HG02885 (cell line): ENCODE results near the gene EPHB2.

Experiments used
- ATAC-seq: cut with Tn5 transposase; IDR thresholded peaks from one replicate; pipeline ENCODE4 v1.9.1; 2021; ENCODE audit warnings: mild to moderate bottlenecking; ENCODE audit not compliant: unreplicated experiment, poor library complexity

Gene EPHB2

DNA sequence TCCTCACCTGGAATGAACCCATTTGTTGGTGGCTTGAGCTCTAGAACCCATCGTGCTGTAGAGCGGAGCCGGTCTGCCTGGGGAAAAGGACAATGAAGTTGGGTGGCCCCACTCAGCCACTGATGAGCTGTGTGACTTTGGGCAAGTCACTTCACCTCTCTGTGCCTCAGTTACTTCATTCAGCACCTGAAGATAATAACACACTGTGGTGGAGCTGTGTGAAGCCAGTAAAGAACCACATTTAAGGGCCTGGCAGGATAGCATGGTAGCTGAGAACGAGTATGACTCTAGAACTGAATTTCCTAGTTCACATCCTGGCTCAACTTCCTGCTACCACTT is 37.1 kb downstream of the EPHB2 start:
- no peak for ATAC-seq

GRCh38 chr1:22749503-22749902 is 38.9 kb downstream of the EPHB2 start:
- no peak for ATAC-seq

DNA sequence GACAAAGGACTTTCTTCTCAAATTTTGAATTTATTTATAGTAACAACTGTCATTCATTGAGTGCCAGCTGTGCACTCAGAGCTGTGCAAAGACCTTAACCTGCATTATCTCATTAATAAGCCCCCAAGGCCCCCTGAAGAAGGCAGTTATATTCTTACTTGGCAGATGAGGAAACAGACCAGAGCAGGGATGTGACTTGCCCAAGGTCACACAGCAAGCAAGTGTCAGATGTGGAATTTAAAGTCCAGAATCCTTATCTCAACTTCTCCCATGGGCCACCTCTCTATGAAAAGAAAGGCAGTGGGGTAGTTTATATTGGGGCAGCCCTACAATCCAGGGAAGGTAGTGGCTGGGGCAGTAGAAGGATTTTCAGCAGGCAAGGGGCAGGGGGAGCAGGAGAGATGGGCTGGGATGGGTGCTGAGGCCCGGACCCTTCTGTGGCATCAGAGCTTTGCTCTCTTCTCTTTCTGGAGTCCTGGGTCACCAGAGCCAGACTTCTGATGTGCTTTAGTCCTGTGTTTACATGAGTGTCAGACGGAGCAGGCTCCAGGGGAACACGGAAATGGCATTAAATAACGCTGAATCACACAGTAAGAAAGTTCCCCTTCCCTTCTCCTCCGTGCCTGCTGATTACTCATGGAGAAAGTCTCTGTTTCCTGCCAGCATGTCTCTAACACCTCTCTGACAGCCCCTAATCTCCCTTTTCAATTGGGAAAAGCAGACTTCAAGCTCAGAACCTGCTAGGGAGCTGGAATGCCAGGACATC is 39.5 kb downstream of the EPHB2 start:
- no peak for ATAC-seq

- ATAC-seq, result no peak
Observed at GRCh38 chr1:22750685-22751051, 40.0 kb downstream of the EPHB2 start.

GRCh38 chr1:22751124-22751531 is 40.5 kb downstream of the EPHB2 start:
- no peak for ATAC-seq

GRCh38 chr1:22752339-22752738 is 41.7 kb downstream of the EPHB2 start:
- ATAC-seq, result no peak

GRCh38 chr1:22753481-22753971 is 42.9 kb downstream of the EPHB2 start:
- ATAC-seq, result no peak

- no peak for ATAC-seq
Observed at GRCh38 chr1:22754106-22754768, 43.6 kb downstream of the EPHB2 start.

- ATAC-seq, result no peak
Observed at GRCh38 chr1:22754824-22755223, 44.2 kb downstream of the EPHB2 start.

GRCh38 chr1:22755641-22756040 is 45.0 kb downstream of the EPHB2 start:
- ATAC-seq, result no peak

GRCh38 chr1:22756125-22756735 is 45.6 kb downstream of the EPHB2 start:
- no peak for ATAC-seq

- no peak for ATAC-seq
Observed at GRCh38 chr1:22760455-22760854, 49.8 kb downstream of the EPHB2 start.

- ATAC-seq, result no peak
Observed at GRCh38 chr1:22761101-22761500, 50.5 kb downstream of the EPHB2 start.

DNA sequence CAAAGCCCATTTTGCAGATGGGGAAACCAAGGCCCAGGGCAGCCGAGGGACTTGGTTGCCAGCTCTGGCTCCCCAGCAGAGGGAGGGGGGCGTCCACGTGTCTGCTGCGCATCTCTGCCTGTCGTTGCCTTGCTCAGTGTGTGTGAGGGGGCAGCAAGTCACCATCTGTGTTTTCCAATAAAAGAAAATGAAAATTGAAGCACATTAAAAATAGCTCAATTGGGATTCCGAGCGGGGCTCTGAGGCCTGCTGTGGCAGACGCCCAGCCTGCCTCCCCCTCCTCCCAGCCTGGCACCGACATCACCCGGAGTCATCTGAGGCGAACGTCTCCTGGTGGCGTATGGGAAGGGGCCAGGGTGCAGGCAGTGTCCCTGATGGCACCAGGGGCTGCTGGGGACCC is 51.2 kb downstream of the EPHB2 start:
- no peak for ATAC-seq

DNA sequence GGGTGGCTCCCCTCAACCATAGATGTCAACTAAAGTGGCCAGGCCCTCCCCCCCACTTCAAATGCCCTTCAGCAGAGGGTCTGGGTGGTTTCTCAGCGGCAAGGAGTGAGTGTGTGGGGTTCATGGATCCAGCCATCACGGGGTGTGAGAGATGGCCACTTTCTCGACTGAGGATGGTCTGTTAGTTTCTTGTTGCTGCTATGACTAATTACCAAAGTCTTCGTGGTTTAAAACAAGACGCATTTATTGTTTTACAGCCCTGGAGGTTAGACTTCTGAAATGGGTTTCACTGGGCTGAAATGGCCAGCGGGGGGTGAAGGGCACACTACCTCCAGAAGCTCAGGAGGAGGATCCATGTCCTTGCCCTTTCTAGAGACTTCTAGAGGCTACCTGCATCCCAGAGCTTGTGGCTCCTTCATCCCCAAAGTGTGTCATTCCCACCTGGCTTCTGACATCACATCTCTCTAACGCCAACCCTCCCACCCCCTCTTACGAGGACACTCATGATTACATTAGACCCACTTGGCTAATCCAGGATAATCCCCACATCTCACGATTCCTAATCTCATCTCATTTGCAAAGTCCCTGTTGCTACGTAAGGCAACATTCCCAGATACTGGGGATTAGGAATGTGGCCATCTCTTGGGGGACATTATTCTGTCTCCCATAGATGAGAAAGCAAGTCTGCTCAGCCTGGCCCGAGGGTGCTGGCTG is 53.0 kb downstream of the EPHB2 start:
- no peak for ATAC-seq

- no peak for ATAC-seq
Observed at GRCh38 chr1:22767852-22768251, 57.2 kb downstream of the EPHB2 start.

DNA sequence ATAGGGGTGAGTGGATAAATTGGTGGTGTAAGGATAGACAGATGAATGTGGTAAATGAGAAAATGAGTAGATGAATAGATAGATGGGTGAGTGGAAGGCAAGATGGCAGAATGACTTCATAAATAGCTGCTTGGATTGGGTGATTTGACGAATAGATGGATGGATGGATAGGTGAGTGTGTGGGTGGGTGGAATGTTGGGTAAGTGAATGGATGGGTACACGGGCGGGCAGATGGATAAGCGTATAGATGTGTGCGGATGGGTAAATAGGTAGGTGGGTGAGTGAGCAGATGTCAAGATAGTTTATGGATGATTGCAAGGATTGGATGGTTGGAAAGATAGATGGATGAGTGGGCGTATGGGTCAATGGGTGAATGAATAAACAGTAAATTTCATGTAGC is 59.3 kb downstream of the EPHB2 start:
- no peak for ATAC-seq

- no peak for ATAC-seq
Observed at GRCh38 chr1:22772014-22772413, 61.4 kb downstream of the EPHB2 start.

GRCh38 chr1:22773981-22774832 is 63.6 kb downstream of the EPHB2 start:
- no peak for ATAC-seq

DNA sequence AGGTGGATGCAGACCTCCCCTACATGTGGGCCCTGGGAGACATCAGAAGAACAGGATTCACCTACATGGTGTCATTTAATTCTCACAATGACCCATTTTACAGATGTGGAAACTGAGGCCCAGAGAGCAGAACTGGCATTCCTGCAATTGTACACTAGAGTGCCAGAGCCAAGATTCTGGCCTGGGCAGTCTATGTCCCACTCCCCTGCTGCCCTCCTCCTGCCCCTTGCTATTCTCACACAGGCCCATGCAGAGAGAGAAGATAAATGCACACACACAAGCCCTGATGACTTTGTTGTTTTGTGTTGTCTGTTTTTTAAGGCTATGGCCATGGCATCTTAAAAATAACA is 64.2 kb downstream of the EPHB2 start:
- ATAC-seq, result no peak
